Right kidney (tissue), 9 donors: ENCODE data around the gene CHEK1.
"Not testable (repeated sequence)": the region's sequence is repeated elsewhere in the genome, so short reads cannot be mapped to it uniquely, and the experiment has no call there.

ENCODE experiments used
- DNase-seq: peaks from one replicate; pipeline ENCODE4 v3.0.0-alpha.2; 2016
- long read RNA-seq, 8 donors: transcript quantifications; one replicate each; lab custom pipeline, GENCODE V29; 2026

CHEK1 gene
- long read RNA-seq, donor 1 = 0 reads
- long read RNA-seq, donor 2, full-length matches to known transcripts = 1 of 1 reads
- long read RNA-seq, donor 2, partial matches to known transcripts = 0 of 1 reads
- long read RNA-seq, donor 2, other reads (novel, unspliced or antisense) = 0 of 1 reads
- long read RNA-seq, donor 3 = 0 reads
- long read RNA-seq, donor 4, full-length matches to known transcripts = 2 of 2 reads
- long read RNA-seq, donor 4, partial matches to known transcripts = 0 of 2 reads
- long read RNA-seq, donor 4, other reads (novel, unspliced or antisense) = 0 of 2 reads
- long read RNA-seq, donor 5, full-length matches to known transcripts = 4 of 4 reads
- long read RNA-seq, donor 5, partial matches to known transcripts = 0 of 4 reads
- long read RNA-seq, donor 5, other reads (novel, unspliced or antisense) = 0 of 4 reads
- long read RNA-seq, donor 6, full-length matches to known transcripts = 1 of 1 reads
- long read RNA-seq, donor 6, partial matches to known transcripts = 0 of 1 reads
- long read RNA-seq, donor 6, other reads (novel, unspliced or antisense) = 0 of 1 reads
- long read RNA-seq, donor 7, full-length matches to known transcripts = 2 of 2 reads
- long read RNA-seq, donor 7, partial matches to known transcripts = 0 of 2 reads
- long read RNA-seq, donor 7, other reads (novel, unspliced or antisense) = 0 of 2 reads
- long read RNA-seq, donor 8, full-length matches to known transcripts = 2 of 2 reads
- long read RNA-seq, donor 8, partial matches to known transcripts = 0 of 2 reads
- long read RNA-seq, donor 8, other reads (novel, unspliced or antisense) = 0 of 2 reads

DNA sequence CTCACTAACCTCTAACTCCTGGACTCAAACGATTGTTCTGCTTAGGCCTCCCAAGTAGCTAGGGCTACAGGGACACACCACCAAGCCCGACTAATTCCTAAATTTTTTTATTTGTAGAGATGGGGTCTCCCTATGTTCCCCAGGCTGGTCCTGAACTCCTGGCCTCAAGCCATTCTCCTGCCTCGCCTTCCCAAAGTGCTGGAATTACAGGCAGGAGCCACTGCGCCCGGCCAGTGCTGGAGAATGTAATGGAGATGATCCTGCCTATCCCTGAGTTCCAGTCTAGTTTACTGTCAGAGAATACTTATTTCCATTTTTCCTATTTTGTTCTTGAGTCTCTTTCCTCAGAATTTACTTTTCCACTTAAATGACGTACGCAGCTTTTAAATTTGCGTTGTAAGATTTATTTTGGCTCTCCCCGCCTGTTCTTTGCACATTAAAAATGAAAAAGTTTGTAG is at the start of gene CHEK1:
Gene CHEK1 (plus strand): TSS at position 408 of the 458 bp plus-strand sequence. CDS start 1,606 bp downstream, outside the sequence.
- no peak for DNase-seq

DNA sequence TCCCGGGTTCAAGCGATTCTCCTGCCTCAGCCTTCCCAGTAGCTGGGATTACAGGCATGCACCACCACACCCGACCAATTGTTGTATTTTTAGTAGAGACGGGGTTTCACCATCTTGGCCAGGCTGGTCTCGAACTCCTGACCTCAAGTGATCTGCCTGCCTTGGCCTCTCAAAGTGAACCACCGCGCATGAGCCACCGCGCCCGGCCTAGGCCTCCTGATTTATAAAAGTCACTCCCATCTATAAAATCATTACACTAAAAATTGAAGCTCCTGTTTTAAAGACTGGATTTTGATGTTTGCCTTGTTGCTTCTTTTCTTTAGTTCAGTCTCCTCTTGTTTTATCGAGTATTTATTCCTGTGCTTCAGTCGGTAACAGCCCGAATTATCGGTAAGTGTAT is 47.8 kb upstream of the CHEK1 start:
- DNase-seq = not testable (repeated sequence)

GRCh38 chr11:125578783-125579182 is 46.2 kb upstream of the CHEK1 start:
- no peak for DNase-seq

GRCh38 chr11:125579811-125580210 is 45.2 kb upstream of the CHEK1 start:
- no peak for DNase-seq

DNA sequence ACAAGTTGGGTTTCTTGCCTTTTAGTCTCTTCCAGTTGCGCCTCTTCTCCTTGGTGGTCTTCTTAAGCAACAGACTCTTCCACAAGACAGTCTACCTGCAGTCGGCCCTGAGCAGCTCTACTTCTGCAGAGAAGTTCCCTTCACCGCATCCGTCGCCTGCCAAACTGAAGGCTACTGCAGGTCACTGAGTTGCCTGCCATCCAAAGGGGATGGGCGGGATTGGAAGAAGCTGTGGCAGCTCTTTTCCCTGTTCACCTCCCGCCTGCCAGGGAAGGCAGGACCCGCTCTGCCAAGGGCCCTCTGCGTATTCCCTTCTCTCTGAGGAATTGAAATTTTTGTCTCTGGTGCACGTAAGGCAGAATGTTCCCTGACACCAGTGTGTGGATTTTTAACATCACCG is 41.5 kb upstream of the CHEK1 start:
- DNase-seq = no peak

DNA sequence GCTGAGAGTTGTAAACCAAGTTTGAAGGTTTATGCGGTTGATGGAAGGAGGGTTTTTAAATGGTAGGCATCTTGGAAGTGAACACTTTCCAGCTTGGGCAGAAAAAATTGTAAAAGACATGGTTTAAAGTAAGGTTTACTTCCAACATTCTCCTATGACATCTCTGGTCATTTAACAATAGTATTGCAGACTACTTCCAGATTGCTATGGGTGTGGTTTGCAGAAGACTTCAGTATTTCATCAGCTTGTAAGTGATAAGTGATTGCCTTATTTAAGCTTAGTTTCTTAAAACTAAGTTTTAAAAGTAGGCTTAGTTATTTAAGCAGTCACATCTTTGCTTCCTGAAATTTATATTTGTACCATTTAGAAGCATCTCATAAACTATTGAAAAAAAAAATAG is 39.5 kb upstream of the CHEK1 start:
- DNase-seq = no peak

- no peak for DNase-seq
Measured at GRCh38 chr11:125586623-125587022, 38.3 kb upstream of the CHEK1 start.

GRCh38 chr11:125587480-125587879 is 37.5 kb upstream of the CHEK1 start:
- no peak for DNase-seq

GRCh38 chr11:125588505-125588904 is 36.5 kb upstream of the CHEK1 start:
- no peak for DNase-seq

DNA sequence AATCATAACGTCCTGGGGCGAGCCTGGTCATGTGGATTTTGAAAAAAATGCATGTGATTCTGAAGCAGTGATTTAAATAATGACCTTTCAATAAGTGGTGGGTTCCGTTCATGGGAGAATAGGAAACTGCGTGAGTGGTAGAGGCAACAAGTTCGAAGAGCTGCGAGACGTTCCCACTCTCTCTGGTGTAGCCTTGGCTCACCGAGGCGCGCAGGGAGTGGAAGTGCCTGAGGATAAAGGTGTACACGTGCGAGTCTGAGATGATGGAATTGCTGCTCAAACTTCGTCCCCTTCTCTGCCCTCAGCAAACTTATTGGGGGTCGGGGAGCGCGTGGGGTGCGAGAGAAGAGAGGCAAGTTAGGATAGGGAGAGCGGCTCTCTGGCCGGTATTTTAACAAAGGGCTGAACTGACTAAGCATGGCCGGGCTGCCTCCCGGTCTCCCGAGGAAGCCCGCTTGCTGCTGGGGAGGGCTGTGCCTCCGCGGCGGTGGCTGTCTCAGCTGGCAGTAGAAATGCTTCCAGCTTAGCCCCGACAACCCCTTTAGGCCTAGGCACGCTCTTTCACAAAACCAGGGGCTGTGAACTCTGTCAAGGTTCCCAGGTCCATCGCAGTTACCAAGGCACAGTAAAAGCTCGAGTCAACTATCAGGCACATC is 33.2 kb upstream of the CHEK1 start:
- DNase-seq = peak; percentile 96

DNA sequence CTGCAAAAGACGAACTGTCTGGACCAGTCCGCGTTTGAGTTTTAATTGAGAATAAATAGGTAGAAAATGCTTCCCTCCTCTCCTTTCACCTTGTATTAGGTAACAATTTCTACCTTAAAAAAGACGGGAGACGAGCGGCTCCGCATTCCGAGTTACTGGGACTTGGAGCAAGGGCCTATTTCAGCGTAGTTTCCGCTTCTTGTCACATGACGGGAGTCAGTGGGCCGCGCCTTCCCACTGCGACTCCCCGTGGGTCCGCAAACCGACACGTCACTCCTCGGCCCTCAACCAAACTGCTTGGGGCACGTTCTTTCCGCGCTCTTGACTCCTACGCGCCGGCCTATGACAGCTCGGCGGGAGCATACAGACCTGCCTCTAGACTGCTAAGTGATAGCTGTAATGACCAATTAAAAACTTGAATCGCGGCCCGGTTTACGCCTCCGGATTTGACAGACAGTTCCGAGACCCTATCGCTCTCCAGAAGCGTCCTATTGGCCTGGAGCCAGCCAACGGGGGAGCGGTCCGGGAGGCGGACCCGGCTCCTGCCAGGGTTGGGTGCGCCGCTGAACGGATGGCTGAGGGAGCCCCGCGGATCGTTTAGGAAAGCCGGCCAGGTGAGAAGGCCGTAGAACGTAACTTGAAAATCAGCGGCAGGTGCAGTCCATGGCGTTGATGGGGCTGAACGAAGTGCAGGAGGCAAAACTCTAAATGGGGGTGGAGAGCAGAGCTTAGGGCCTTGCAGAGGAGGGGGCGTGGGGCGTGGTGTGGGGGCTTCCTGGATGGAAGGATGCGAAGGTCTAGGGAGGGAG is 32.5 kb upstream of the CHEK1 start, which contains the start of gene STT3A:
Gene STT3A (plus strand): TSS at position 548 of the 809 bp plus-strand sequence. CDS start 3,064 bp downstream, outside the sequence.
- peak; percentile 98 for DNase-seq

DNA sequence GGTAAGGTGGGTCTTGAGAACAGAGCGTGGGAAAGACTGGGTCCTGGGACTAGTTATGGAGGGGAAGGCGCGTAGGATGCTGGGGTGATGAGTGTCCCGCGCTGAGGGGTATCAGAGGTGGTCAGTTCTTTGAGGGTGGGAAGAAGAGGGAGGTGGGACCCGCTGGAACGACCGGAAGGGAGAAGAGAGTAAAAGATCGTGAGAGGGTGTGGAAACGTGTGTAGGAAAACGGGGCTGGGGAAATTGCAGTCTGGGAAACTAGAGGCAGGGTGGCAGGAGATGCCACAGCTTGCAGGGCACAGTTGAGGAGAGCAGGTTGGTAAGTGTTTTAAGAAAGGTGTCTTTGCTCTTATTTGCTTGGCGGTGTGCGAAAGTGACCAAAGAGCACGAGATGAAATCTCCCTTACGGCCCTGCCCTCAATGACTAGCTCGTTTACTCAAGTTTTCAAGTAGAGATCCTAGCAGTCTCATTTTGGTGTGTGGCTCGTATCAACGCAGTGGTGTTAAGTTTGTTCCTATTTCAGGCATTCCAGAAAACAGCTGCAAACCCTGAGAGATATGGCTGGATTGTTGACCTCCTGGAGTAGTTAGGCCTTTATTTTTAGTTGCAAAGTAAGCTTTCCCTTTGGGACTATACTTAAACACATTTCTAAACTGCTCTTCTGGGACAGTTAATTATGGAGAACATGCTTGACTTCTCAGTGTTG is 31.7 kb upstream of the CHEK1 start:
- DNase-seq = no peak

GRCh38 chr11:125594958-125595357 is 30.0 kb upstream of the CHEK1 start:
- no peak for DNase-seq

DNA sequence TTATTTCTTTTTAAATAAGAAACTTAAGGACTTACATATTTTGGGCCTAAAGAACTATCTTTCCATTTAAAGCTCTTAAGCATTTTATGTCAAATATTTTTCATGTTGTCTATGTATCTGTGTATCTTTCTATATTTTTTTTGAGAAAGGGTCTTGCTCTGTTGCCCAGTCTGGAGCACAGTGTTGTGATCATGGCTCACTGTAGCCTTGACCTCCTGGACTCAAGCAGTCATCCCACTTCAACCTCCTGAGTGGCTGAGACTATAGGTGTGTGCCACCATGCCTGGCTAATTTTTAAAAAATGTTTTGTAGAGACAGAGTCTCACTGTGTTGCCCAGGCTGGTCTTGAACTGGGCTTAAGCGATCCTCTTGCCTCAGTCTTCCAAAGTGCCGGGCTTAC is 24.3 kb upstream of the CHEK1 start:
- DNase-seq = no peak

DNA sequence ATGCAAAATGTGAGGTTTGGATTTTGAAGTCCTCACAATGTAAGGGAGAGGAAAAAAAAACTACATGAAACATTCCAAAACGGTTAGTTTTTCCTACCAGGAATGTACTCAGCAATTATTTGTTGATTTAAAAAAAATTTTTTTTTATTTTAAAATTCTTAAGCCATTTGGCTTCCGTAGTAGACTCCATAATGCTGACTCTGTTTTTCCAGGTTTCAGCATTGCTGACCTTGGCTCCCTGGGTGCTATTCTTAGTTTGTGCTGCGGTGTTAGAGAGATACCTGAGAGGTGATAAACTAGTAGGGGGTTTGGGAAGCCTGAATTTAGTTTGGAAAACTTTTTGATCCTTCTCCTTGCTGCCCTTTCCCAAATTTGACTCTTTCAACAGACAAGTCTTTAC is 21.8 kb upstream of the CHEK1 start:
- no peak for DNase-seq

GRCh38 chr11:125605417-125605816 is 19.5 kb upstream of the CHEK1 start:
- DNase-seq = no peak

- DNase-seq = no peak
Measured at GRCh38 chr11:125609545-125609944, 15.4 kb upstream of the CHEK1 start.

DNA sequence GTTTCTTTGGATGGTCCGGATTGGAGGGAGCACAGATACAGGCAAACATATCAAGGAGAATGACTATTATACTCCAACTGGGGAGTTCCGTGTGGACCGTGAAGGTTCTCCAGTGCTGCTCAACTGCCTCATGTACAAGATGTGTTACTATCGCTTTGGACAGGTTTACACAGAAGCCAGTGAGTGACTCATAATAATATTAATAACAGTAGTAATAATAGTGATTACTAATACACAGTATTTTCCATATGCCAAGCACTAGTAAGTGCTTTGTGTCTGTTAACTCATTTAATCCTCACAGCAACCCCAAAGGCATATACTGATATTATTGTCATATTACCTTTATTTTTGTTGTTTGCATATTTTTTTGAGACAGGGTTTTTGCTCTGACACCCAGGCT is 6.6 kb upstream of the CHEK1 start:
- DNase-seq = no peak

GRCh38 chr11:125621995-125622394 is 3.0 kb upstream of the CHEK1 start:
- no peak for DNase-seq

DNA sequence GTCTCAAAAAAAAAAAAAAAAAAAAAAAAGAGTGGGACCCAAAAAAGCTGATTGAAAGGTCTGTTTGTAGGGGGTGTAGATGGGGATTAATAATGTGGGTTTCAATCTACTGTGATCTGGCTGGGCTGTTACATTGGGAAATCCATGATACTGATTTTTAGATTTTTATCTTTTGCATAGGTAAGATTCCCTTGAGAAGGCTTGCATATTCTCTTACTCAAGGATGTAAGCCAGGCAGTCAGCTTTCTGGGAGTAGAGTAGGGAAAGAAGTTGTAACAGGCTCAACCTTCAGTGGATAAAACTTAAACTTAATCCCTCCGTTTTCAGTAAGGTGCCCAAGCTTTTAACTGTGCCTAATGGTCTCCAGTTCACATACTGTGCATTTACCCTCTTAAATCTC is 1.9 kb upstream of the CHEK1 start:
- DNase-seq = no peak

DNA sequence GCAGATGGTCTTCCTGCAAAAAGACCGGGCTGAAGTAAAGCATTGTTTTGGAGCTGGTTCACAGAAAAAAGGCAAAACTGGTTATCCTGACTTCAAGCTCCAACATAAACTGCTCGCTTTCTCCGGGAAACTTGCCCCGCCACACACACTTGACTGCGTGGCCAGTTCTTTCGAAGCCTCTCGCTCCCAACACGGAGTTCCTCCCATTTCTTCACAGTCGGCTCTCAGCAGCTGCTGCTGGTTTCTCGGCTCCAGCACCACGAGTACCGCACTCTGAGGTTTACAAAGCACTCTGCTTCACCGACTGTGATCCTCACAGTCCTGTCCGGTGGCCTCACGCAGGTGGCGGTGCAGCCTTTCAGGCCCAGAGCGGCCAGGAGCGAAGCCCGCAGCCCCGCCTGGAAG is 264 bp downstream of the CHEK1 start:
- no peak for DNase-seq
